GM23338 (cell line): ENCODE data around the gene F7. TPM values are rescaled to one million over a fixed set of nuclear protein-coding genes. Genes with fewer than 3 reads are reported as not detected.

Source experiments
- ATAC-seq: fragments of 200-7000 bp; cut with Tn5 transposase; 3 replicates; pipeline ENCODE4 v1.9.1; 2020
- DNase-seq: peaks from one replicate; pipeline ENCODE4 v3.0.0-alpha.2; 2015; ENCODE audit warnings: low spot score
- H2AFZ ChIP-seq: fragments of 200-600 bp; sonication (generic); 2 replicates; pipeline ENCODE4 v1.8.0; 2016; ENCODE audit warnings: antibody characterized with exemption, mild to moderate bottlenecking, moderate library complexity
- H3F3A ChIP-seq: fragments of 200-600 bp; sonication (generic); replicated peaks from 2 replicates; pipeline ENCODE4 v1.8.0; 2017; ENCODE audit warnings: antibody characterized with exemption, mixed run types, low read depth
- H3K27ac ChIP-seq: fragments of 200-600 bp; sonication (generic); 2 replicates; pipeline ENCODE4 v1.6.1; 2016; ENCODE audit warnings: low read depth
- H3K27me3 ChIP-seq: fragments of 200-600 bp; sonication (generic); 2 replicates; pipeline ENCODE4 v1.8.0; 2016; ENCODE audit warnings: mild to moderate bottlenecking, mixed run types, moderate library complexity; ENCODE audit not compliant: insufficient read depth
- H3K36me3 ChIP-seq: fragments of 200-600 bp; sonication (generic); 2 replicates; pipeline ENCODE4 v1.8.0; 2016; ENCODE audit warnings: mild to moderate bottlenecking; ENCODE audit not compliant: insufficient read depth
- H3K4me1 ChIP-seq: fragments of 200-600 bp; sonication (generic); 2 replicates; pipeline ENCODE4 v1.8.0; 2016; ENCODE audit warnings: mild to moderate bottlenecking, moderate library complexity; ENCODE audit not compliant: insufficient read depth
- H3K4me2 ChIP-seq: fragments of 200-600 bp; sonication (generic); 2 replicates; pipeline ENCODE4 v1.7.1; 2017; ENCODE audit warnings: mixed run types
- H3K4me3 ChIP-seq: fragments of 200-600 bp; sonication (generic); 2 replicates; pipeline ENCODE4 v1.6.1; 2016; ENCODE audit warnings: mixed run types
- H3K79me2 ChIP-seq: fragments of 200-600 bp; sonication (generic); replicated peaks from 2 replicates; pipeline ENCODE4 v1.8.0; 2017; ENCODE audit warnings: mild to moderate bottlenecking; ENCODE audit not compliant: insufficient read depth
- H3K9me2 ChIP-seq: fragments of 200-600 bp; sonication (generic); 2 replicates; pipeline ENCODE4 v1.8.0; 2017; ENCODE audit not compliant: insufficient read depth
- H4K20me1 ChIP-seq: fragments of 200-600 bp; sonication (generic); replicated peaks from 2 replicates; pipeline ENCODE4 v1.8.0; 2017; ENCODE audit warnings: mild to moderate bottlenecking; ENCODE audit not compliant: insufficient read depth
- H3K27ac Mint-ChIP-seq: 2 replicates; pipeline ENCODE4 v1.8.0; 2020; ENCODE audit warnings: inconsistent platforms, mild to moderate bottlenecking, moderate library complexity, mixed read lengths
- H3K27me3 Mint-ChIP-seq: 3 replicates; pipeline ENCODE4 v1.8.0; 2022; ENCODE audit warnings: low read depth, mild to moderate bottlenecking, moderate library complexity, mixed read lengths, inconsistent platforms; ENCODE audit not compliant: insufficient read depth, poor library complexity
- H3K36me3 Mint-ChIP-seq: 3 replicates; pipeline ENCODE4 v1.8.0; 2021; ENCODE audit warnings: low read depth, mild to moderate bottlenecking, inconsistent platforms, moderate library complexity, mixed read lengths
- H3K4me1 Mint-ChIP-seq: 3 replicates; pipeline ENCODE4 v1.8.0; 2020; ENCODE audit warnings: mild to moderate bottlenecking, inconsistent platforms, mixed read lengths
- H3K4me3 Mint-ChIP-seq: 3 replicates; pipeline ENCODE4 v1.8.0; 2021; ENCODE audit warnings: moderate library complexity, mild to moderate bottlenecking, inconsistent platforms, mixed read lengths
- H3K9me3 Mint-ChIP-seq: 3 replicates; pipeline ENCODE4 v1.8.0; 2020; ENCODE audit warnings: moderate library complexity, mild to moderate bottlenecking, inconsistent platforms, mixed read lengths
- CREB1 ChIP-seq: fragments of 250-450 bp; sonication (Bioruptor Pico); IDR thresholded peaks from 2 replicates; pipeline ENCODE4 v1.5.0; 2020; ENCODE audit warnings: low read depth, mild to moderate bottlenecking, moderate library complexity
- CTCF ChIP-seq, 2 experiments: fragments of 200-600 bp in 1 of 2; sonication (generic) in 1 of 2; conservative IDR thresholded peaks; 2 replicates each; pipeline versions ENCODE4 v1.5.1 to v1.6.1; 2016 to 2017; ENCODE audit warnings: antibody characterized with exemption in 2 of 2, low read depth in 2 of 2, mild to moderate bottlenecking in 2 of 2, moderate library complexity in 1 of 2
- ETS1 ChIP-seq: IDR thresholded peaks from 2 replicates; pipeline ENCODE4 v1.6.1; 2016; ENCODE audit warnings: antibody characterized with exemption
- EZH2 ChIP-seq: fragments of 200-600 bp; sonication (generic); IDR thresholded peaks from one replicate; pipeline ENCODE4 v1.8.0; 2017; ENCODE audit warnings: antibody characterized with exemption, mild to moderate bottlenecking, low read depth; ENCODE audit not compliant: unreplicated experiment
- EZH2phosphoT487 ChIP-seq: fragments of 200-600 bp; sonication (generic); IDR thresholded peaks from one replicate; pipeline ENCODE4 v1.8.1; 2018; ENCODE audit warnings: antibody characterized with exemption; ENCODE audit not compliant: unreplicated experiment
- JUNB ChIP-seq: IDR thresholded peaks from one replicate; pipeline ENCODE4 v1.6.1; 2016; ENCODE audit warnings: antibody characterized with exemption; ENCODE audit not compliant: unreplicated experiment
- NANOG ChIP-seq: IDR thresholded peaks from 2 replicates; pipeline ENCODE4 v1.6.1; 2016; ENCODE audit warnings: antibody characterized with exemption, borderline replicate concordance
- POLR2AphosphoS5 ChIP-seq: IDR thresholded peaks from 2 replicates; pipeline ENCODE4 v1.6.1; 2016; ENCODE audit warnings: antibody characterized with exemption, low read depth
- REST ChIP-seq: IDR thresholded peaks from one replicate; pipeline ENCODE4 v1.6.1; 2018; ENCODE audit warnings: antibody characterized with exemption; ENCODE audit not compliant: unreplicated experiment
- STAT1 ChIP-seq: IDR thresholded peaks from one replicate; pipeline ENCODE4 v1.6.1; 2016; ENCODE audit warnings: antibody characterized with exemption; ENCODE audit not compliant: unreplicated experiment
- ZNF114 ChIP-seq: fragments of 250-450 bp; sonication (Bioruptor Pico); IDR thresholded peaks from 2 replicates; pipeline ENCODE4 v1.5.0; 2020; ENCODE audit warnings: mild to moderate bottlenecking, moderate library complexity
- ZNF331 ChIP-seq: fragments of 250-450 bp; sonication (Bioruptor Pico); IDR thresholded peaks from 2 replicates; pipeline ENCODE4 v1.5.0; 2020; ENCODE audit warnings: low read depth, mild to moderate bottlenecking, moderate library complexity
- ZNF462 ChIP-seq: fragments of 250-450 bp; sonication (Bioruptor Pico); IDR thresholded peaks from 2 replicates; pipeline ENCODE4 v1.5.0; 2020; ENCODE audit warnings: mild to moderate bottlenecking, moderate library complexity
- polyA plus RNA-seq: library from polyadenylated mRNA; unstranded; fragments of >200 nt; fragmentation: Nextera tagmentation; extraction: Ambion mirVana; gene quantifications from 2 replicates; pipeline ENCODE4 v1.2.1, GENCODE V29; 2016
- total RNA-seq: library from RNA; depleted of rRNA; stranded (reverse); fragments of >200 nt; shearing (Covaris generic); gene quantifications from 2 replicates; pipeline ENCODE4 v1.2.3, GENCODE V29; 2014

F7 gene
- total and polyA plus RNA-seq, 2 experiments from 2014 or later: 0.16 to 0.24 TPM

- Histone ChIP-seq H3K36me3 (no peaks in the 10 kb centered on the region), H4K20me1 (no peaks in the 10 kb centered on the region), H3K4me1 (no peaks in the 10 kb centered on the region), H3K27ac (no peak overlapping the region), H3K4me3 (no peak overlapping the region), H3K4me2 (no peak overlapping the region), H3F3A (no peaks in the 10 kb centered on the region), H3K79me2 (no peaks in the 10 kb centered on the region), H3K9me2 (no peaks in the 10 kb centered on the region), H3K27me3 (no peaks in the 10 kb centered on the region), H2AFZ (no peak overlapping the region)
- DNase-seq (no peak), ATAC-seq (no peak)
- no peaks in the 10 kb centered on the region for H3K9me3 Mint-ChIP-seq
- H3K4me3 Mint-ChIP-seq: no peak overlapping the region
- TF ChIP-seq EZH2 (no peak), NANOG (no peak), JUNB (no peak), CTCF (conservative IDR thresholded peaks at IDR 0.05; ENCODE audit: low read depth in 2 of 2) (no peak), REST (no peak), CREB1 (no peak), EZH2phosphoT487 (no peak), STAT1 (no peak), ZNF114 (no peak), ZNF331 (no peak), ZNF462 (CRISPR knock-in tag) (no peak), ETS1 (no peak), POLR2AphosphoS5 (no peak)
- H3K4me1 Mint-ChIP-seq: peaks cover 11% of the 10 kb centered on the region
- no peaks in the 10 kb centered on the region; the same call in 2 of the 3 replicates for H3K36me3 Mint-ChIP-seq
- no peak overlapping the region for H3K27ac Mint-ChIP-seq
- peaks cover 15% of the 10 kb centered on the region for H3K27me3 Mint-ChIP-seq
These were observed 14.9 kb downstream of the F7 start for GRCh38 chr13:113120300-113121182.
